ENCODE results near the gene CAMLG. TPM values are rescaled to one million over a fixed set of nuclear protein-coding genes. Genes with fewer than 3 reads are reported as not detected.

The CAMLG gene
- total and polyA plus RNA-seq, 9 of the 15 experiments (the other 6 are each of a cell fraction or from before 2014, with no cell fraction given), result 11.3 to 22.0 (median 16.3) TPM

GRCh38 chr5:134758504-134759341, 20.4 kb downstream of the CAMLG start, which contains the start of gene DDX46 (continued):
- TF ChIP-seq ZFP1 (CRISPR knock-in tag; IDR thresholded peaks at IDR 0.05) (no peak), ZNF644 (tag; IDR thresholded peaks at IDR 0.05; ENCODE audit: low read depth) (no peak), ZNF586 (CRISPR knock-in tag; conservative IDR thresholded peaks at IDR 0.05) (no peak), ZNF639 (CRISPR knock-in tag; conservative IDR thresholded peaks at IDR 0.05 in 1 of 2, IDR thresholded peaks at IDR 0.05 in 1 of 2) (no peak), MXI1 (IDR thresholded peaks at IDR 0.05; ENCODE audit: low read depth, low read length) (no peak; the same call in 1 of the 2 replicates), BACH1 (tag; IDR thresholded peaks at IDR 0.05) (no peak), RAD21 (CRISPR knock-in tag; conservative IDR thresholded peaks at IDR 0.05 in 1 of 2, IDR thresholded peaks at IDR 0.05 in 1 of 2) (0 out of 4 replicates have a peak, but pooled peaks of 1 of the 2 experiments have one; percentile 7), ZNF280A (IDR thresholded peaks at IDR 0.05; ENCODE audit: low read depth, partially characterized antibody) (no peak), ELK3 (CRISPR knock-in tag; IDR thresholded peaks at IDR 0.05) (no peak), NFE2L1 (tag; IDR thresholded peaks at IDR 0.05; ENCODE audit: borderline replicate concordance, low read depth) (no peak), ZNF143 (CRISPR knock-in tag; IDR thresholded peaks at IDR 0.05) (peak; percentile 36; the same call in 1 of the 2 replicates), MBD2 (IDR thresholded peaks at IDR 0.05; ENCODE audit: borderline replicate concordance, low read depth) (peak; percentile 77), PKNOX1 (IDR thresholded peaks at IDR 0.05) (peak; percentile 58; the same call in 1 of the 2 replicates), ZNF431 (CRISPR knock-in tag; IDR thresholded peaks at IDR 0.05) (no peak), TRIM28 (IDR thresholded peaks at IDR 0.05) (no peak), EWSR1 (IDR thresholded peaks at IDR 0.05; ENCODE audit: borderline replicate concordance, low read depth, partially characterized antibody) (no peak), E2F8 (IDR thresholded peaks at IDR 0.05; ENCODE audit: low read depth, partially characterized antibody) (peak; percentile 82), PHF8 (IDR thresholded peaks at IDR 0.05; ENCODE audit: borderline replicate concordance, low read length) (peak; percentile 99)

Data from K562 (cell line).